Smooth muscle cell (in vitro differentiated cells): ENCODE data around the gene LCNL1. TPM values are rescaled to one million over a fixed set of nuclear protein-coding genes. Genes with fewer than 3 reads are reported as not detected.

Experiments used
- DNase-seq: peaks from one replicate; lab custom pipeline; 2025; ENCODE audit not compliant: unreplicated experiment; lab: John Stamatoyannopoulos, UW
- H2AFZ ChIP-seq: fragments of 200-600 bp; sonication (generic); 2 replicates; pipeline ENCODE4 v1.6.0; 2016; ENCODE audit warnings: antibody characterized with exemption, low read depth, mild to moderate bottlenecking
- H3F3A ChIP-seq: fragments of 200-600 bp; sonication (generic); 2 replicates; pipeline ENCODE4 v1.6.0; 2017; ENCODE audit warnings: antibody characterized with exemption, low read depth
- H3K27ac ChIP-seq: fragments of 200-600 bp; sonication (generic); 2 replicates; pipeline ENCODE4 v1.5.1; 2016; ENCODE audit warnings: low read depth, mild to moderate bottlenecking
- H3K27me3 ChIP-seq: fragments of 200-600 bp; sonication (generic); 2 replicates; pipeline ENCODE4 v1.6.1; 2016; ENCODE audit warnings: low read depth, mild to moderate bottlenecking
- H3K36me3 ChIP-seq: fragments of 200-600 bp; sonication (generic); 2 replicates; pipeline ENCODE4 v1.5.1; 2016; ENCODE audit warnings: low read depth
- H3K4me1 ChIP-seq: fragments of 200-600 bp; sonication (generic); 2 replicates; pipeline ENCODE4 v1.5.1; 2016; ENCODE audit warnings: low read depth
- H3K4me2 ChIP-seq: fragments of 200-600 bp; sonication (generic); 2 replicates; pipeline ENCODE4 v1.6.0; 2016; ENCODE audit warnings: mild to moderate bottlenecking
- H3K4me3 ChIP-seq: fragments of 200-600 bp; sonication (generic); 2 replicates; pipeline ENCODE4 v1.5.1; 2016; ENCODE audit warnings: mild to moderate bottlenecking
- H3K79me2 ChIP-seq: fragments of 200-600 bp; sonication (generic); 2 replicates; pipeline ENCODE4 v1.6.0; 2016; ENCODE audit warnings: low read depth, mild to moderate bottlenecking
- H3K9ac ChIP-seq: fragments of 200-600 bp; sonication (generic); 2 replicates; pipeline ENCODE4 v1.6.0; 2016; ENCODE audit warnings: low read depth
- H3K9me3 ChIP-seq: fragments of 200-600 bp; sonication (generic); replicated peaks from 2 replicates; pipeline ENCODE4 v1.5.1; 2016; ENCODE audit warnings: low read depth
- H4K20me1 ChIP-seq: fragments of 200-600 bp; sonication (generic); 2 replicates; pipeline ENCODE4 v1.6.0; 2016; ENCODE audit warnings: low read depth
- WGBS: methylation state at CpG from one replicate; pipeline ENCODE4 v1.1.7; 2016; ENCODE audit warnings: low lambda C conversion rate; 5-methylcytosine and 5-hydroxymethylcytosine counted together
- polyA plus RNA-seq: library from polyadenylated mRNA; unstranded; fragments of >200 nt; fragmentation: Nextera tagmentation; extraction: Ambion mirVana; gene quantifications from 2 replicates; pipeline ENCODE4 v1.2.1, GENCODE V29; 2016
- total RNA-seq: library from RNA; depleted of rRNA; stranded (reverse); fragments of >200 nt; gene quantifications from 2 replicates; pipeline ENCODE4 v1.2.3, GENCODE V29; 2014
- TF ChIP-seq, protein P1 (sequence below): fragments of 200-600 bp; sonication (generic); IDR thresholded peaks from 2 replicates; pipeline ENCODE4 v1.5.1; 2017; ENCODE audit warnings: borderline replicate concordance, mild to moderate bottlenecking, antibody characterized with exemption; ENCODE audit not compliant: insufficient read depth, poor library complexity, severe bottlenecking

LCNL1 gene
- total and polyA plus RNA-seq, 2 experiments from 2014 or later = 0.89 to 1.1 TPM

DNA sequence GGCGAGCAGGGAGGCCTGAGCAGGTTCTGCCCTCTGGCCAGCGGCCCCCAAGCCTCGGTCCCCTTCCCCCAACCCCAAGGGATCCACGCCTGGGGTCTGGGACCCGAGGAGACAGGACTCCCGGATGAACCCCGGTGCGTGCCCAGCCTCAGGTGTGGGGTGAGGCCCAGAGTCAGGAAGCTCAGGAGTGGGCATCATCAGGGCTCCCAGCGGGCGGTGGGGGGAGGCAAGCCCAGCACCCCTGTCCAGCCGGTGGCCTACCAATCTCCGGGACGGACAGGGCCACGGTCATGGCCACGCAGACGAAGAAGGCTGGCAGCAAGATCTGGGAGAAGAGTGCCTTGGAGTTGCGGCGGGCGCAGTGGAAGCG, 30.8 kb downstream of the LCNL1 start:
- H3K79me2 ChIP-seq = no peaks in the 10 kb centered on the region
- H3K9ac ChIP-seq = no peak overlapping the region
- H3K4me3 ChIP-seq = no peak overlapping the region
- no peaks in the 10 kb centered on the region for H3K4me1 ChIP-seq
- no peaks in the 10 kb centered on the region for H3F3A ChIP-seq
- H3K9me3 ChIP-seq = no peaks in the 10 kb centered on the region
- no peak for DNase-seq
- no peaks in the 10 kb centered on the region for H3K36me3 ChIP-seq
- no peak overlapping the region for H3K4me2 ChIP-seq
- H3K27me3 ChIP-seq = no peaks in the 10 kb centered on the region
- 95% methylated on average over 19 of the region's 20 CpGs for WGBS
- no peaks in the 10 kb centered on the region for H4K20me1 ChIP-seq
- no peak overlapping the region for H2AFZ ChIP-seq
- H3K27ac ChIP-seq = no peak overlapping the region
- TF ChIP-seq, protein P1, sequence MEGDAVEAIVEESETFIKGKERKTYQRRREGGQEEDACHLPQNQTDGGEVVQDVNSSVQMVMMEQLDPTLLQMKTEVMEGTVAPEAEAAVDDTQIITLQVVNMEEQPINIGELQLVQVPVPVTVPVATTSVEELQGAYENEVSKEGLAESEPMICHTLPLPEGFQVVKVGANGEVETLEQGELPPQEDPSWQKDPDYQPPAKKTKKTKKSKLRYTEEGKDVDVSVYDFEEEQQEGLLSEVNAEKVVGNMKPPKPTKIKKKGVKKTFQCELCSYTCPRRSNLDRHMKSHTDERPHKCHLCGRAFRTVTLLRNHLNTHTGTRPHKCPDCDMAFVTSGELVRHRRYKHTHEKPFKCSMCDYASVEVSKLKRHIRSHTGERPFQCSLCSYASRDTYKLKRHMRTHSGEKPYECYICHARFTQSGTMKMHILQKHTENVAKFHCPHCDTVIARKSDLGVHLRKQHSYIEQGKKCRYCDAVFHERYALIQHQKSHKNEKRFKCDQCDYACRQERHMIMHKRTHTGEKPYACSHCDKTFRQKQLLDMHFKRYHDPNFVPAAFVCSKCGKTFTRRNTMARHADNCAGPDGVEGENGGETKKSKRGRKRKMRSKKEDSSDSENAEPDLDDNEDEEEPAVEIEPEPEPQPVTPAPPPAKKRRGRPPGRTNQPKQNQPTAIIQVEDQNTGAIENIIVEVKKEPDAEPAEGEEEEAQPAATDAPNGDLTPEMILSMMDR = no peak

DNA sequence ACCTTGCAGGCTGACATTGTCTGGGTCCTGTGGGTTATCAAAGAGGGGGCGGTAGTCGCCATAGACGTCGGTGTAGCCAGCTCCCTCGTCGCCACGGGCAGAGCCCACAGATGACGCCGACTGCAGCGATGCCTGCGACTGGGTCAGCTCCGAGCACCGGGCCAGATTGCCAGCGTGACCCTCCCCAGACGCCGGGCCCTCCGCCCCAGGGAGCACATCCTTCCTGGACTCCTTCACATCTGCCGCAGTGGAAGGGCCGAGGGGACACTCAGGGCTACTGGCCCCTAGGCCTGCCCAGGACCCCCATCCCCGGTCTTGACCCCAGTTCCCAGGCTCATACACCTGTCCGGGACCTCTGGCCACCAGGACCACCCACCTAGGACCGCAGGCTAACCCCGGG, 31.4 kb downstream of the LCNL1 start:
- Histone ChIP-seq H3K4me2 (no peak overlapping the region), H3K79me2 (no peaks in the 10 kb centered on the region), H3K36me3 (no peaks in the 10 kb centered on the region), H4K20me1 (no peaks in the 10 kb centered on the region), H3K4me3 (no peak overlapping the region), H3K27me3 (no peaks in the 10 kb centered on the region), H3K9me3 (no peaks in the 10 kb centered on the region), H3K9ac (no peak overlapping the region), H3K4me1 (no peaks in the 10 kb centered on the region), H3K27ac (no peak overlapping the region), H3F3A (no peaks in the 10 kb centered on the region), H2AFZ (no peak overlapping the region)
- 94% methylated on average over 23 of the region's 23 CpGs for WGBS
- no peak for DNase-seq
- TF ChIP-seq, protein P1 = no peak

DNA sequence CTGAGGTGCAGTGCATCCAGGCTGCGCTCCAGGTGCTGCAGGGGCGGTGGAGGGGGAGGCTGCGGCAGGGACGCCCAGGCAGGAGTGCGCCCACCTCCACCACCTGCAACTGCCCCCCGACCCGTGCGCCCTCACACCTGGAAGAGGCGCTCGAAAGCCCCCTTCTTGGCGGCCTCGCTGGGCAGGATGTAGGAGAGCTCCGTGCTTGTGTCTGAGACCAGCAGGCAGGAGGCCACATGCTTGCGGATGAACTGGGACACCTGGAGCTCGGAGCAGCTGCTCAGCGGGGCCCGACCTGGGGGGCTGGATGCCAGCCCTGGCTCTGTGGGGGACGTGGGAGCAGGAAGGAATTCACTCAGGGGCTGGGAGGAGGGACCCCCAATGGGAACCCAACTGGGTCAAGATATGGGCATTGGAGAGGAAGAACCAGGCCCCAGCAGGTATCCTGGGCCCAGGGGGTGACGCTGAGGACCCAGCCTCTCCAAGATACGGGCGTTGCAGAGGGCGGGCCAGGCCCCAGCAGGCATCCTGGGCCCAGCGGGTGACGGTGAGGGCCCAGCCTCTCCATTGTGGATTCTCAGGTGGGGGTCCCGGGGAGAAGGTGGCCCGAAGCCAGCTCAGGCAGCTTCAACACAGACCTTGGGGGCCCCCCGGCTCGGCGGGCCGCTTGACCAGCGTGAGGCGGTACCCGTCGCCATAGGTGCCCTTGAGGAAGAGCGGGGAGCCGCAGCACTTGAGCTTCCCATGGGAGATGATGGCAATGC, 32.2 kb downstream of the LCNL1 start:
- Histone ChIP-seq H3K36me3 (no peaks in the 10 kb centered on the region), H3K4me3 (no peak overlapping the region), H3K4me2 (no peak overlapping the region), H3K79me2 (no peaks in the 10 kb centered on the region), H3F3A (no peaks in the 10 kb centered on the region), H4K20me1 (no peaks in the 10 kb centered on the region), H3K9ac (no peak overlapping the region), H2AFZ (no peak overlapping the region), H3K9me3 (no peaks in the 10 kb centered on the region), H3K27ac (no peak overlapping the region), H3K4me1 (no peaks in the 10 kb centered on the region), H3K27me3 (no peaks in the 10 kb centered on the region)
- TF ChIP-seq, protein P1 = no peak
- no peak for DNase-seq
- WGBS = 98% methylated on average over 36 of the region's 36 CpGs

DNA sequence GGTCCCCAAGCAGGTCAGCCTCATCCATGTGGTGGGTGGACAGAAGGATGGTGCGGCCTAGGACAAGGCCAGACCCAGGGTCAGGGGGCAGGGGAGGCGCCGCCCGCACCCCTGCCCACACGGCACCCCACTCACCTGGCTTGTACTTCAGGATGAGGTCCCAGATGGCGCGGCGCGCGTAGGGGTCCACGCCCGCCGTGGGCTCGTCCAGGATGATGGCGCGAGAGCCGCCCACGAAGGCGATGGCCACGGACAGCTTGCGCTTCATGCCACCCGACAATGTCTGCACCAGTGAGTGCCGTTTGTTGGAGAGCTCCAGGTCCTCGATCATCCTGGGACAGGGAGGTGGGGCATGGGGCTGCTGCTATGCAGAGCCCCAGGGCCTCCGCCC, 32.7 kb downstream of the LCNL1 start:
- Histone ChIP-seq H3K36me3 (no peaks in the 10 kb centered on the region), H3K79me2 (no peaks in the 10 kb centered on the region), H2AFZ (no peak overlapping the region), H3K9ac (no peak overlapping the region), H3K4me3 (no peak overlapping the region), H3F3A (no peaks in the 10 kb centered on the region), H3K4me1 (no peaks in the 10 kb centered on the region), H4K20me1 (no peaks in the 10 kb centered on the region), H3K9me3 (no peaks in the 10 kb centered on the region), H3K4me2 (no peak overlapping the region), H3K27me3 (no peaks in the 10 kb centered on the region), H3K27ac (no peak overlapping the region)
- 97% methylated on average over 25 of the region's 25 CpGs for WGBS
- DNase-seq = no peak
- TF ChIP-seq, protein P1 = no peak
